ENCODE measurements around the gene JADE2. TPM values are rescaled to one million over a fixed set of nuclear protein-coding genes. Genes with fewer than 3 reads are reported as not detected.
"Not testable (repeated sequence)": the region's sequence is repeated elsewhere in the genome, so short reads cannot be mapped to it uniquely, and the experiment has no call there.

Gene JADE2
- total RNA-seq, 6 donors from 2014 or later: 51.5 to 102 (median 69.5) TPM

GRCh38 chr5:134594336-134594735 lies 68.9 kb downstream of the JADE2 start:
- Histone ChIP-seq H3K36me3 (no peaks in the 10 kb centered on the region), H3K4me1 (peaks cover 0 to 8% (median 2%) of the 10 kb centered on the region in 4 donors), H3K9me3 (no peaks in the 10 kb centered on the region), H3K27me3 (no peaks in the 10 kb centered on the region), H3K27ac (no peak overlapping the region), H3K4me3 (no peak overlapping the region)
- no peak for TF ChIP-seq CTCF (IDR thresholded peaks at IDR 0.05)
- TF ChIP-seq EP300 (IDR thresholded peaks at IDR 0.05): no peak
- no peak for TF ChIP-seq POLR2A (IDR thresholded peaks at IDR 0.05)
- no peak for TF ChIP-seq POLR2AphosphoS5 (IDR thresholded peaks at IDR 0.05)
- ATAC-seq (ENCODE audit: low FRiP score in 2 of 2): no peak
- DNase-seq: no peak
- WGBS, 2 donors: 87 to 98% methylated on average over 7 of the region's 7 CpGs

DNA sequence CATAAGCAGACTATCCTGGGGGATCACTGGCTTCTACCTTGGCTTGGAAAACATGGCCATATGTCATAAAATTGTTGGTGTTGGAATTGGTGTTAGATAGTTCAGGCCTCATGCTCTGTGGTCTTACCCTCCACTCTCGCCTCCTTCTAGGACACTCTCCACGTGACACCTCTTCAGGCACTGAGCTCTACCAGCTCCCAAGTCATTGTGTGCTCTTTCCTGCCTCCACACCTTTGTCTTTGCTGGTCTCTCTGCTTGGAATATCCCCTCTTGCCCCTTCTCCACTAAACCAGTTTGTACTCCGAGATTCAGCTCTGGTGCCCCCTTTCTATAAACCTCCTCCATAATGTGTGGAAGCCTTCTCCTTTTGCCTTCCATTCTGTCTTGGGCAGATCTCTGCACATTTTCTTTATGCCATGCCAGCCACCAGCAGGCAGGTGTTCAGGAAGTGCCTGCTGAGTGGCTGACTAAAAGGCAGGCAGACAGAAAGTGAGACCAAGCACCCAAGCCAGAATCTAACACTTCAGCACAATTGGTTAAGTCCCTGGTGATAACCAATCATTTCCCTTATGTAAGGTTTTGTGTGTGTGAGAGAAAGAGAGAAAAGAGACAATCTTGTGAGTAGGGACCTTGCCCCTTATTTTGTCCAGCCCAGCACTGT lies 69.5 kb downstream of the JADE2 start:
- no peaks in the 10 kb centered on the region for H3K9me3 ChIP-seq
- no peak for DNase-seq
- H3K4me3 ChIP-seq: no peak overlapping the region
- peaks cover 0 to 8% (median 2%) of the 10 kb centered on the region in 4 donors for H3K4me1 ChIP-seq
- no peak overlapping the region for H3K27ac ChIP-seq
- ATAC-seq (ENCODE audit: low FRiP score in 2 of 2): no peak
- H3K36me3 ChIP-seq: no peaks in the 10 kb centered on the region
- no peak for TF ChIP-seq CTCF (IDR thresholded peaks at IDR 0.05)
- no peak for TF ChIP-seq EP300 (IDR thresholded peaks at IDR 0.05)
- no peak for TF ChIP-seq POLR2AphosphoS5 (IDR thresholded peaks at IDR 0.05)
- no peak for TF ChIP-seq POLR2A (IDR thresholded peaks at IDR 0.05)
- no peaks in the 10 kb centered on the region for H3K27me3 ChIP-seq
- 80 to 83% methylated on average over 3 of the region's 3 CpGs for WGBS, 2 donors

DNA sequence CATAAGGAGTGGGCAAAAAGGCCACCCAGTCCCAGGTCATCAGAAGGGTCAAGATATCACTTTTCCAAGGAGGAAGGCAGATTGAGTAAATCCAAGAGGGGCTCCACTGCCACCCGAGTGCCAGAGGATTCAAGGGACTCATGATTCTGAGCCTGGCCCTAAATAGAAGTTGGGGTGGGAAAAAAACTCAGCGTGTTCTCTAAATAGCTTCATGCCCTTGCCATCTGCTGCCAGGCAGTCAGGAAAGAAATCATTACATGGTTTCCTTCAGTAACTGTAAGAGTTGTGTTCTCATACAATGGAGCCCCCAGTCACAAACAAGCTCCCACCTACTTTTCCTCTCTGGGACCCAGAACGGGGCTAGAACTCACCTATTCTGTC lies 70.0 kb downstream of the JADE2 start:
- H3K27me3 ChIP-seq: no peaks in the 10 kb centered on the region
- H3K4me1 ChIP-seq: peaks cover 0 to 8% (median 2%) of the 10 kb centered on the region in 4 donors
- no peak overlapping the region for H3K27ac ChIP-seq
- no peak for ATAC-seq (ENCODE audit: low FRiP score in 2 of 2)
- no peak for DNase-seq
- WGBS, 2 donors: 68 to 84% methylated on average over 3 of the region's 3 CpGs
- no peaks in the 10 kb centered on the region for H3K9me3 ChIP-seq
- TF ChIP-seq CTCF (IDR thresholded peaks at IDR 0.05): no peak
- no peak for TF ChIP-seq POLR2A (IDR thresholded peaks at IDR 0.05)
- no peak for TF ChIP-seq EP300 (IDR thresholded peaks at IDR 0.05)
- TF ChIP-seq POLR2AphosphoS5 (IDR thresholded peaks at IDR 0.05): no peak
- no peak overlapping the region for H3K4me3 ChIP-seq
- H3K36me3 ChIP-seq: no peaks in the 10 kb centered on the region

DNA sequence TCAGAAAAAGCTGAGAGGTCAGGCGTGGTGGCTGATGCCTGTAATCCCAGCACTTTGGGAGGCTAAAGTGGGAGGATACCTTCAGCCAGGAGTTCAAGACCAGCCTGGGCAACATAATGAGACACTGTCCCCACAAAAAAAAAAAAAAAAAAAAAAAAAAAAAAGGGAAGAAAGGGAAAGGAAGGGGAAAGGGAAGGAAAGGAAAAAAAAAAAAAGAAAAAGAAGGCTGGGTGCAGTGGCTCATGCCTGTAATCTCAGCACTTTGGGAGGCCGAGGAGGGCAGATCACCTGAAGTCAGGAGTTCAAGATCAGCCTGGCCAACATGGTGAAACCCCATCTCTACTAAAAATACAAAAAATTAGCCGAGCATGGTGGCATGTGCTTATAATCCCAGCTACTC lies 74.3 kb downstream of the JADE2 start:
- WGBS, 2 donors: 87 to 90% methylated on average over 3 of the region's 3 CpGs

GRCh38 chr5:134600600-134600999 lies 75.1 kb downstream of the JADE2 start:
- Histone ChIP-seq H3K4me3 (no peak overlapping the region), H3K4me1 (no peaks in the 10 kb centered on the region), H3K27ac (no peak overlapping the region), H3K9me3 (no peaks in the 10 kb centered on the region), H3K27me3 (no peaks in the 10 kb centered on the region), H3K36me3 (peaks cover 5 to 25% (median 16%) of the 10 kb centered on the region in 4 donors)
- 79 to 86% methylated on average over 3 of the region's 3 CpGs for WGBS, 2 donors
- TF ChIP-seq CTCF (IDR thresholded peaks at IDR 0.05) (no peak), POLR2AphosphoS5 (IDR thresholded peaks at IDR 0.05) (no peak), POLR2A (IDR thresholded peaks at IDR 0.05) (no peak), EP300 (IDR thresholded peaks at IDR 0.05) (no peak)
- no peak for DNase-seq
- no peak for ATAC-seq (ENCODE audit: low FRiP score in 2 of 2)

More for the DNA sequence above, 74.3 kb downstream of the JADE2 start:
- not testable (repeated sequence) for H3K4me1 ChIP-seq; H3K9me3 ChIP-seq; H3K4me3 ChIP-seq; H3K27ac ChIP-seq; ATAC-seq (ENCODE audit: low FRiP score in 2 of 2); DNase-seq; H3K27me3 ChIP-seq
- peaks cover 4 to 17% (median 13%) of the 10 kb centered on the region in 4 donors for H3K36me3 ChIP-seq

Measured in upper lobe of left lung (tissue), 6 donors.